HG02884 (cell line): Measurements from ENCODE around the gene SFXN2.
"Not testable (repeated sequence)": the region's sequence is repeated elsewhere in the genome, so short reads cannot be mapped to it uniquely, and the experiment has no call there.

ENCODE experiments used
- ATAC-seq: cut with Tn5 transposase; IDR thresholded peaks from one replicate; pipeline ENCODE4 v1.9.1; 2021; ENCODE audit warnings: mild to moderate bottlenecking, moderate library complexity; ENCODE audit not compliant: unreplicated experiment

Gene SFXN2

GRCh38 chr10:102752266-102752930 lies 38.0 kb downstream of the SFXN2 start:
- ATAC-seq: no peak

- no peak for ATAC-seq
Observed at GRCh38 chr10:102752934-102753664, 38.7 kb downstream of the SFXN2 start.

- no peak for ATAC-seq
Observed at GRCh38 chr10:102753718-102754117, 39.3 kb downstream of the SFXN2 start.

GRCh38 chr10:102757323-102757722 lies 42.9 kb downstream of the SFXN2 start:
- no peak for ATAC-seq

- ATAC-seq: no peak
Observed at GRCh38 chr10:102758240-102758932, 44.0 kb downstream of the SFXN2 start.

GRCh38 chr10:102758933-102759262 lies 44.5 kb downstream of the SFXN2 start:
- not testable (repeated sequence) for ATAC-seq

- ATAC-seq: no peak
Observed at GRCh38 chr10:102759497-102760210, 45.2 kb downstream of the SFXN2 start.

GRCh38 chr10:102761981-102762380 lies 47.5 kb downstream of the SFXN2 start:
- ATAC-seq: no peak

- ATAC-seq: no peak
Observed at GRCh38 chr10:102762401-102763015, 48.1 kb downstream of the SFXN2 start.

- ATAC-seq: no peak
Observed at GRCh38 chr10:102763037-102763607, 48.7 kb downstream of the SFXN2 start.

GRCh38 chr10:102764470-102765161 lies 50.2 kb downstream of the SFXN2 start:
- ATAC-seq: no peak

GRCh38 chr10:102765336-102765735 lies 50.9 kb downstream of the SFXN2 start:
- no peak for ATAC-seq

- ATAC-seq: no peak
Observed at GRCh38 chr10:102767428-102768160, 53.2 kb downstream of the SFXN2 start.

GRCh38 chr10:102769375-102770107 lies 55.1 kb downstream of the SFXN2 start:
- ATAC-seq: no peak

GRCh38 chr10:102770108-102770482 lies 55.7 kb downstream of the SFXN2 start:
- ATAC-seq: no peak

GRCh38 chr10:102770792-102771191 lies 56.4 kb downstream of the SFXN2 start:
- ATAC-seq: no peak

GRCh38 chr10:102773320-102773719 lies 58.9 kb downstream of the SFXN2 start:
- no peak for ATAC-seq

- ATAC-seq: no peak
Observed at GRCh38 chr10:102773986-102774385, 59.5 kb downstream of the SFXN2 start.
